ENCODE data around the gene CALY.

GRCh38 chr10:133365461-133366129 is 28.9 kb upstream of the CALY start:
- no peak for TF ChIP-seq EZH2 (IDR thresholded peaks at IDR 0.05; ENCODE audit: borderline replicate concordance, low read depth, low read length, poor library complexity, severe bottlenecking)
- no peak for TF ChIP-seq CTCF (conservative IDR thresholded peaks at IDR 0.05; ENCODE audit: low read depth, low read length)
